ENCODE data around the gene CPXM2. TPM values are rescaled to one million over a fixed set of nuclear protein-coding genes. Genes with fewer than 3 reads are reported as not detected.

The CPXM2 gene
- total and polyA plus RNA-seq, 10 of the 15 experiments (the other 5 are each of a cell fraction or from before 2014, with no cell fraction given) = 0.08 to 1.1 (median 0.58) TPM

GRCh38 chr10:123724747-123725146 lies 166.9 kb downstream of the CPXM2 start:
- Histone ChIP-seq H3K27me3 (replicated peaks in 1 of 2; ENCODE audit: control insufficient read depth in 2 of 2, insufficient read depth in 2 of 2, low read length in 1 of 2) (no peaks in the 10 kb centered on the region), H3K4me3 (no peak overlapping the region), H2AFZ (ENCODE audit: control insufficient read depth, low read depth, low read length) (no peak overlapping the region), H3K27ac (ENCODE audit: control insufficient read depth, insufficient read depth) (no peak overlapping the region), H3K4me2 (ENCODE audit: control insufficient read depth, insufficient read depth) (no peak overlapping the region), H3K4me1 (ENCODE audit: control insufficient read depth, insufficient read depth, low read length) (no peaks in the 10 kb centered on the region), H4K20me1 (ENCODE audit: control insufficient read depth, insufficient read depth) (no peaks in the 10 kb centered on the region), H3K36me3 (ENCODE audit: control insufficient read depth in 2 of 2, insufficient read depth in 2 of 2, low read length in 1 of 2) (no peaks in the 10 kb centered on the region), H3K9me3 (replicated peaks; ENCODE audit: control insufficient read depth, insufficient read depth, low read length) (no peaks in the 10 kb centered on the region), H3K79me2 (ENCODE audit: control insufficient read depth, insufficient read depth, low read length) (no peaks in the 10 kb centered on the region), H3K9ac (ENCODE audit: control insufficient read depth, insufficient read depth, low read length) (no peak overlapping the region)
- WGBS (ENCODE audit: insufficient coverage, insufficient replicate concordance, low lambda C conversion rate, missing lambda C conversion rate) = 49% methylated on average over 12 of the region's 12 CpGs
- BruUV-seq (replicated peaks) = no TSS peak
- intact Hi-C loops (cut with micrococcal nuclease; ENCODE audit: unreplicated experiment) (no loop called here), in situ Hi-C loops (cut with MboI) (no loop called here)
- no peak for TF ChIP-seq SMC3 (IDR thresholded peaks at IDR 0.05; ENCODE audit: borderline replicate concordance, low read length)
- no peak for TF ChIP-seq ZBED1 (IDR thresholded peaks at IDR 0.05; ENCODE audit: borderline replicate concordance)
- TF ChIP-seq RAD21 (IDR thresholded peaks at IDR 0.05; ENCODE audit: insufficient read depth, low read depth, low read length) = no peak
- no peak for TF ChIP-seq POU2F2 (IDR thresholded peaks at IDR 0.05; ENCODE audit: borderline replicate concordance, low read depth, low read length)
- no peak for TF ChIP-seq JUND (IDR thresholded peaks at IDR 0.05; ENCODE audit: low read depth, low read length)
- TF ChIP-seq, protein P1, sequence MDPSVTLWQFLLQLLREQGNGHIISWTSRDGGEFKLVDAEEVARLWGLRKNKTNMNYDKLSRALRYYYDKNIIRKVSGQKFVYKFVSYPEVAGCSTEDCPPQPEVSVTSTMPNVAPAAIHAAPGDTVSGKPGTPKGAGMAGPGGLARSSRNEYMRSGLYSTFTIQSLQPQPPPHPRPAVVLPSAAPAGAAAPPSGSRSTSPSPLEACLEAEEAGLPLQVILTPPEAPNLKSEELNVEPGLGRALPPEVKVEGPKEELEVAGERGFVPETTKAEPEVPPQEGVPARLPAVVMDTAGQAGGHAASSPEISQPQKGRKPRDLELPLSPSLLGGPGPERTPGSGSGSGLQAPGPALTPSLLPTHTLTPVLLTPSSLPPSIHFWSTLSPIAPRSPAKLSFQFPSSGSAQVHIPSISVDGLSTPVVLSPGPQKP (IDR thresholded peaks at IDR 0.05; ENCODE audit: low read depth, low read length) = no peak
- TF ChIP-seq SMAD1 (IDR thresholded peaks at IDR 0.05; ENCODE audit: low read depth, partially characterized antibody) = no peak
- TF ChIP-seq POLR2A (IDR thresholded peaks at IDR 0.05; ENCODE audit: low read depth, low read length) = no peak
- TF ChIP-seq E4F1 (IDR thresholded peaks at IDR 0.05; ENCODE audit: borderline replicate concordance, partially characterized antibody) = no peak
- TF ChIP-seq SUPT20H (IDR thresholded peaks at IDR 0.05; ENCODE audit: borderline replicate concordance, control insufficient read depth, low read depth, low read length) = no peak
- no peak for TF ChIP-seq YBX1 (IDR thresholded peaks at IDR 0.05)
- no peak for TF ChIP-seq SPI1 (IDR thresholded peaks at IDR 0.05; ENCODE audit: borderline replicate concordance, insufficient read depth, low read depth, low read length)
- no peak for TF ChIP-seq ZBTB11 (CRISPR knock-in tag; IDR thresholded peaks at IDR 0.05)
- ATAC-seq = no peak
- ChIA-PET SMC1A (ENCODE audit: uncharacterized antibody, unreplicated experiment) (no interaction called here), RAD21 (ENCODE audit: unreplicated experiment) (no interaction called here), POLR2A (no interaction called here), CTCF (no interaction called here)
- DNase-seq (ENCODE audit: low read depth, low spot score) = no peak
- FAIRE-seq = no peak
